PC-9 (cell line): ENCODE data around the gene ANKRD60. TPM values are rescaled to one million over a fixed set of nuclear protein-coding genes. Genes with fewer than 3 reads are reported as not detected.

ENCODE experiments used
- BruUV-seq: library from RNA; stranded (reverse); fragments of 400-500 nt; replicated peaks from 2 replicates; lab custom pipeline; 2021; lab: Mats Ljungman, UMichigan
- CTCF ChIA-PET: fragments of 300-600 bp; sonication (Branson Sonifier 250); formaldehyde crosslinking; loops from one replicate; lab custom pipeline; 2022; ENCODE audit warnings: antibody characterized with exemption; lab: Charles Lee
- POLR2A ChIA-PET: fragments of 300-600 bp; sonication (Branson Sonifier 250); formaldehyde crosslinking; loops from one replicate; lab custom pipeline; 2022; ENCODE audit warnings: antibody characterized with exemption; ENCODE audit not compliant: unreplicated experiment; lab: Charles Lee
- DNase-seq, 2 experiments: peaks; one replicate each; pipeline versions ENCODE4 v3.0.0 to v3.0.0-alpha.2; 2015 to 2022; ENCODE audit warnings: mixed read lengths in 1 of 2
- H2AFZ ChIP-seq: fragments of 200-600 bp; sonication (generic); 2 replicates; pipeline ENCODE4 v1.8.1; 2017; ENCODE audit warnings: antibody characterized with exemption
- H3F3A ChIP-seq: fragments of 200-600 bp; sonication (generic); 2 replicates; pipeline ENCODE4 v1.8.1; 2017; ENCODE audit warnings: antibody characterized with exemption, mild to moderate bottlenecking, low read depth; ENCODE audit not compliant: insufficient read depth
- H3K27ac ChIP-seq: fragments of 200-600 bp; sonication (generic); 2 replicates; pipeline ENCODE4 v1.6.1; 2016; ENCODE audit warnings: mixed run types
- H3K27me3 ChIP-seq: fragments of 200-600 bp; sonication (generic); 2 replicates; pipeline ENCODE4 v1.6.1; 2016; ENCODE audit warnings: low read depth, mixed run types; ENCODE audit not compliant: insufficient read depth
- H3K36me3 ChIP-seq: fragments of 200-600 bp; sonication (generic); 2 replicates; pipeline ENCODE4 v1.6.1; 2016; ENCODE audit warnings: low read depth, mixed run types
- H3K4me1 ChIP-seq: fragments of 200-600 bp; sonication (generic); replicated peaks from 2 replicates; pipeline ENCODE4 v1.6.1; 2016; ENCODE audit warnings: mixed run types; ENCODE audit not compliant: insufficient read depth
- H3K4me2 ChIP-seq: fragments of 200-600 bp; sonication (generic); 2 replicates; pipeline ENCODE4 v1.6.1; 2017; ENCODE audit warnings: mixed run types
- H3K4me3 ChIP-seq: fragments of 200-600 bp; sonication (generic); 2 replicates; pipeline ENCODE4 v1.6.1; 2016; ENCODE audit warnings: mixed run types
- H3K79me2 ChIP-seq: fragments of 200-600 bp; sonication (generic); 2 replicates; pipeline ENCODE4 v1.6.1; 2017; ENCODE audit warnings: low read depth, mixed run types
- H3K9me2 ChIP-seq: fragments of 200-600 bp; sonication (generic); 2 replicates; pipeline ENCODE4 v1.8.1; 2017; ENCODE audit warnings: mild to moderate bottlenecking; ENCODE audit not compliant: insufficient read depth
- H3K9me3 ChIP-seq: fragments of 200-600 bp; sonication (generic); 2 replicates; pipeline ENCODE4 v1.8.1; 2016; ENCODE audit warnings: low read depth; ENCODE audit not compliant: insufficient read depth
- H4K20me1 ChIP-seq: fragments of 200-600 bp; sonication (generic); 2 replicates; pipeline ENCODE4 v1.8.1; 2017; ENCODE audit not compliant: insufficient read depth
- CTCF ChIP-seq: fragments of 200-600 bp; sonication (generic); conservative IDR thresholded peaks from 2 replicates; pipeline ENCODE4 v1.6.1; 2017; ENCODE audit warnings: mixed run types, antibody characterized with exemption, mild to moderate bottlenecking, moderate library complexity
- EZH2 ChIP-seq: fragments of 200-600 bp; sonication (generic); IDR thresholded peaks from 2 replicates; pipeline ENCODE4 v1.8.0; 2017; ENCODE audit warnings: antibody characterized with exemption, low read depth
- intact Hi-C: fragments of 100-400 bp; cut with micrococcal nuclease; formaldehyde crosslinking; loops from one replicate; pipeline ENCODE4 v1.10.0; 2022; ENCODE audit not compliant: unreplicated experiment
- total RNA-seq: library from RNA; stranded (reverse); gene quantifications from 2 replicates; pipeline ENCODE4 v1.2.3, GENCODE V29; 2021

The ANKRD60 gene
- total RNA-seq, 1 experiment from 2014 or later, result not detected

DNA sequence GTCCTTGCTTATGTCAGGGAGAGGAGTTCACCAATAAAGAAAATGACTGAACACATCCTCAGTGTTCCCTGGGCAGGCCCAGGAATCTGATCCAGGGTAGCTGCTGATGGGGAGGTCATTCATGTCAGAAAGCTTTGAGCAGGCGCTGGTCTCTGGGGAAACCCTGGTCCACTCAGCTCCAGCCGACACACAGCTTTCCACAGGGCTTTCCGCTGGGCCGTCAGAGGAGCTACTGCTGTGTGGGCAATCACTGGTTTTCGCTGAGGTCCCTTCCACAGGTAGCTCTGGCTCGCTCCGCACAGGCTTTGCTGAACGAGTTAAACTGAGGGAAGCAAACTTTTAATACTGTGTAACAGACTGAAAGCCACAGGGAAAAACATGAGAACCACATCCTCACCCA lies 17.5 kb upstream of the ANKRD60 start:
- Histone ChIP-seq H3K79me2 (no peaks in the 10 kb centered on the region), H3K27ac (no peak overlapping the region), H2AFZ (no peak overlapping the region), H3K4me1 (peaks cover 6% of the 10 kb centered on the region), H3K9me2 (no peaks in the 10 kb centered on the region), H3K36me3 (peaks cover 23% of the 10 kb centered on the region), H3K9me3 (no peaks in the 10 kb centered on the region), H4K20me1 (no peaks in the 10 kb centered on the region), H3K27me3 (no peaks in the 10 kb centered on the region), H3F3A (no peaks in the 10 kb centered on the region), H3K4me3 (no peak overlapping the region), H3K4me2 (no peak overlapping the region)
- TF ChIP-seq CTCF (no peak), EZH2 (no peak)
- CTCF ChIA-PET, result no interaction called here
- intact Hi-C loops, result no loop called here
- BruUV-seq, result no TSS peak
- POLR2A ChIA-PET, result no interaction called here
- DNase-seq, result no peak

- Histone ChIP-seq H3K79me2 (no peaks in the 10 kb centered on the region), H3F3A (no peaks in the 10 kb centered on the region), H3K36me3 (peaks cover 17% of the 10 kb centered on the region), H3K27ac (no peak overlapping the region), H3K9me2 (no peaks in the 10 kb centered on the region), H4K20me1 (no peaks in the 10 kb centered on the region), H3K27me3 (no peaks in the 10 kb centered on the region), H2AFZ (no peak overlapping the region), H3K9me3 (no peaks in the 10 kb centered on the region), H3K4me1 (0 out of 2 replicates have a peak, but pooled peaks cover under 1% of the 10 kb centered on the region), H3K4me3 (no peak overlapping the region), H3K4me2 (no peak overlapping the region)
- POLR2A ChIA-PET, result no interaction called here
- no TSS peak for BruUV-seq
- CTCF ChIA-PET, result interaction anchor here (0.6 kb wide), 2 partner anchors 11 to 97 kb away, joined by 3 to 4 read pairs; no protein-coding TSS in a partner anchor
- TF ChIP-seq CTCF, result no peak
- no peak for TF ChIP-seq EZH2
- DNase-seq, result no peak
- intact Hi-C loops, result no loop called here
Measured at GRCh38 chr20:58245181-58245891, 16.9 kb upstream of the ANKRD60 start.

DNA sequence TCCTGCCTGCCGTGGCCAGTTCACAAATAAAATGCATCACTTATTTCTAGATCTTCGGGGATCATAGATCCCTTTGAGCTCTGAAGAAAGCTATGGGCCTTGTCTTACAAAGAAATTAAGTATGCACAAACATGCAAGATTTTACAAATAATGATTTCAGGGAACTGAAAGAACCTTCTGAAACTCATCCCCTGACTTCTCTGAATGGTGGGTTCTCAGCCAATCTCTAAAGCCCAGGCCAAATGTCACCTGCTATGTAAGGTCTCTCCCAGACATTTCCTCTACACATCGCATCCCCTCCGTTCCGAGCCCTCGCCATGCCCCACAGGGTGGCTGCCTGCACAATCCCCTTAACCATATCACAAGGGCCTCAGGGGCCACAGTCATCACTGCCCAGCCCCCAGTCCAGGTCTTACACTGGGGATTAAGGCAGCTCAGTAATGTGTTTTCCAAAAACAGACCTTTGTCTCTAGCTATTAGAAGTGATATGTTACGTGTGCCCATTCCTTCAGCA lies 16.1 kb upstream of the ANKRD60 start:
- intact Hi-C loops, result no loop called here
- ChIA-PET CTCF (interaction anchor here (0.6 kb wide), 2 partner anchors 10 to 98 kb away, joined by 3 to 4 read pairs; no protein-coding TSS in a partner anchor), POLR2A (no interaction called here)
- H3K4me1 ChIP-seq, result no peaks in the 10 kb centered on the region
- H3K27ac ChIP-seq, result no peak overlapping the region
- BruUV-seq, result no TSS peak
- no peaks in the 10 kb centered on the region for H3K79me2 ChIP-seq
- DNase-seq, result no peak
- TF ChIP-seq EZH2 (no peak), CTCF (no peak)
- peaks cover 12% of the 10 kb centered on the region for H3K36me3 ChIP-seq
- H3K9me3 ChIP-seq, result no peaks in the 10 kb centered on the region
- no peak overlapping the region for H3K4me2 ChIP-seq
- no peak overlapping the region for H3K4me3 ChIP-seq
- H3F3A ChIP-seq, result no peaks in the 10 kb centered on the region
- no peaks in the 10 kb centered on the region for H3K9me2 ChIP-seq
- no peak overlapping the region for H2AFZ ChIP-seq
- H4K20me1 ChIP-seq, result no peaks in the 10 kb centered on the region
- H3K27me3 ChIP-seq, result no peaks in the 10 kb centered on the region
